Islet of Langerhans (tissue), 1 donor: Measurements from ENCODE around the gene TAAR6.
"Not testable (repeated sequence)": the region's sequence is repeated elsewhere in the genome, so short reads cannot be mapped to it uniquely, and the experiment has no call there.

ENCODE experiments used
- FAIRE-seq: peaks from one replicate; lab custom pipeline; 2011; peaks lifted over from hg19 to GRCh38; lab: Jason Lieb, UNC

Gene TAAR6, protein sequence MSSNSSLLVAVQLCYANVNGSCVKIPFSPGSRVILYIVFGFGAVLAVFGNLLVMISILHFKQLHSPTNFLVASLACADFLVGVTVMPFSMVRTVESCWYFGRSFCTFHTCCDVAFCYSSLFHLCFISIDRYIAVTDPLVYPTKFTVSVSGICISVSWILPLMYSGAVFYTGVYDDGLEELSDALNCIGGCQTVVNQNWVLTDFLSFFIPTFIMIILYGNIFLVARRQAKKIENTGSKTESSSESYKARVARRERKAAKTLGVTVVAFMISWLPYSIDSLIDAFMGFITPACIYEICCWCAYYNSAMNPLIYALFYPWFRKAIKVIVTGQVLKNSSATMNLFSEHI

DNA sequence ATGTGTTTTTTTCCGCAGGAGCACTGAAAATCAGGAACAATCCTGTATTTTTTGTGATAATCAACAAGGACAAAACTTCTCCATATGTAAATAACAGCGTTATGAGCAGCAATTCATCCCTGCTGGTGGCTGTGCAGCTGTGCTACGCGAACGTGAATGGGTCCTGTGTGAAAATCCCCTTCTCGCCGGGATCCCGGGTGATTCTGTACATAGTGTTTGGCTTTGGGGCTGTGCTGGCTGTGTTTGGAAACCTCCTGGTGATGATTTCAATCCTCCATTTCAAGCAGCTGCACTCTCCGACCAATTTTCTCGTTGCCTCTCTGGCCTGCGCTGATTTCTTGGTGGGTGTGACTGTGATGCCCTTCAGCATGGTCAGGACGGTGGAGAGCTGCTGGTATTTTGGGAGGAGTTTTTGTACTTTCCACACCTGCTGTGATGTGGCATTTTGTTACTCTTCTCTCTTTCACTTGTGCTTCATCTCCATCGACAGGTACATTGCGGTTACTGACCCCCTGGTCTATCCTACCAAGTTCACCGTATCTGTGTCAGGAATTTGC, at the start of gene TAAR6:
TAAR6 (plus strand) TSS at position 102 of the 557 bp plus-strand sequence; CDS start at position 102, 0 bp downstream.
- no peak for FAIRE-seq

GRCh38 chr6:132520953-132521352, 49.2 kb upstream of the TAAR6 start:
- no peak for FAIRE-seq

DNA sequence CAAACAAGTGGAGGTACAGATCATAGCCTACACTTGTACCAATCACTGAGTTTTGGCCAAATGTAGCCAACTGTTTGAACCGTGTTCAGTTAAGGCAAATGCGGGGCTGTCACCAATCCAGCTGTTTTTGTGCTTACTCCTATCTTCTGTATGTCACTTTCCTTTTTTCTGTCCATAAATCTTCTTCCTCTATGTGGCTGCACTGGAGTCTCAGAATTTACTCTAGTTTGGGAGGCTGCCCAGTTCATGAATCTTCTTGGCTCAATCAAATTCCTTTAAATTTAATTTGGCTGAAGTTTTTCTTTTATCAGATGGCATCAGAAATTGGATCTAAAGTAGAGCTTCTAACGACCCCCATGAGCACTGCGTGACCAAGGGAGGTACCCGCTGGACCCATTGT, 45.5 kb upstream of the TAAR6 start:
- no peak for FAIRE-seq

DNA sequence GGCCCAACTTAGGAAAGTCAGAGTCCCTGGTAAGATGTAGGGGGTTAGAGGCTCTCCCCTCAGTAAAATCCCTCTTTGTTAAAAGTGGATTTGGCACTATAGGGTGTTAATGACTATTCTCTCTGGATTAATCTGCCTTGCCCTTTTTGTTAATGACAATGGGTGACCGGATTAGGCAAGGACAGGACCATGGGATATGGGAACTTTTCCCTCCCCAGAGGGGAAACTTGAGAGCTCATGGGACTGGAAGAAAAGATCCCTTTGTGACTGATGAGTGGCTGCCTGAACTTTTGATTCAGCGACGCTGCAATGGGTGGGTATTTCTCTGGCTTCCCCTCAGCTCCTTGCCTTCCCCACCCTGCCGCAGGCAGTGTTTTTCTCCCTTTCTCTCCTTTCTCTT, 44.3 kb upstream of the TAAR6 start:
- no peak for FAIRE-seq

DNA sequence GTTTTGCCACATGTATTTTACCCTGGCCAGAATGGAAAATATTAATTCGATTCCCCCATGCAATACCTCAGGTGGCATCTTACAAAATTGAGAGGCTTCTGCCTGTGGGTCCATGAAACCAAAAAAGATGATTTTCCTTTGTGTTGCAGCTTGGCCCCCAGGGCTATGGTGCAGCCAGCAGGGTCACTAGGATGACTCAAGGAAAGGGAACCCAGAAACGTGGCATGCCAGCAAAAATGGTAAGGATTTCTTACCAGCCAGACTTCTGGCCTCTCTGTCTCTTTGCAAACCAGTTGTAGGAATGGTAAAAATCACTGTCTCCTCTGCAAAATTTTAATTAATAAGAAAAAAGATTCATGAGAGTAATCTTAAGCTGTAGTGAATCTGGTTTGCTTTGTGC, 43.7 kb upstream of the TAAR6 start:
- FAIRE-seq = no peak

DNA sequence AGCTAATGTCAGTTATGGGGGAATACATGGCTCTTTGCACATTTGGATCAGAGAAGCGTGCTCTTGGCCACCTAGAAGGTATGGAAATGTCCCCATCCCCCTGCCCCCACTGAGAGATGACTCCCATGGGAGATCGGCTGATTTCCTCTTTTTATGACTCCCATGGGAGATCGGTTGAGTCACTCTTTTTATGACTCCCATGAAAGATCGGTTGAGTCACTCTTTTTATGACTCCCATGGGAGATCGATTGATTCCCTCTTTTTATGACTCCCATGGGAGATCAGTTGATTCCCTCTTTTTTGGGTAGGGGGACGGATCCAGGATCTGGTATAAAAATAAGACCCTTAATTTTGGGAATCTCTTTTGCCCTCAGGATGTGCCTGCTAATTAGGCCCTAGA, 42.3 kb upstream of the TAAR6 start:
- FAIRE-seq = no peak

DNA sequence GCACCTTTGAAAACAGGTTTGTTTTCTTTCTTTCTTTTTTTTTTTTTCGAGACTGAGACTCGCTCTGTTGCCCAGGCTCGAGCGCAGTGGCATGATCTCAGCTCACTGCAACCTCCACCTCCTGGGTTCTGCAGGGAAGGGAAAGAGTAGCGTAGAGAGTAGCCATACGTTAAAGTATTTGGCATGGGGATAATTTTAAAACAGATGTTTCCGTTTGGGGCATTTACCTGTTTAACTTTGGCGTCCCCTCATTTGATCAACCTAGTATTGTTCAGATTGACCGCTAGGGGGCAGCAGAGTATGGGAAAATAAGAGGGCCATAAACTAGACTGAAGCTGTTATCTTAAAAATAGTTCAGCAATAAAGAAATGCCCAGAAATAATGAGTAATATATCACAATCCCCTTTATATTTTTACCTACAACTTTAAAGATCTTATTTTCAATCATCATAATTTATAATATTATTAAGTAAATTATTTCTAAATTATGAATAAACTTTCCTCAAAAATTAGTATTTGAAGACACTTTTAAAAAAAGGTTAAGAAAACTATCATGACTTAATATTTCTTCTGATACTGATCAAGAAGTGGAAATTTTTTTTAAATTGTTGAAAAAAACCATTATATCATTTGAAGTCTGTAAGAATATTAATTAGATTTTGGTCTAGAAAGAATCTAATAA, 39.7 kb upstream of the TAAR6 start:
- peak; percentile 92 for FAIRE-seq

- FAIRE-seq = not testable (repeated sequence)
Measured at GRCh38 chr6:132534546-132534945, 35.6 kb upstream of the TAAR6 start.

DNA sequence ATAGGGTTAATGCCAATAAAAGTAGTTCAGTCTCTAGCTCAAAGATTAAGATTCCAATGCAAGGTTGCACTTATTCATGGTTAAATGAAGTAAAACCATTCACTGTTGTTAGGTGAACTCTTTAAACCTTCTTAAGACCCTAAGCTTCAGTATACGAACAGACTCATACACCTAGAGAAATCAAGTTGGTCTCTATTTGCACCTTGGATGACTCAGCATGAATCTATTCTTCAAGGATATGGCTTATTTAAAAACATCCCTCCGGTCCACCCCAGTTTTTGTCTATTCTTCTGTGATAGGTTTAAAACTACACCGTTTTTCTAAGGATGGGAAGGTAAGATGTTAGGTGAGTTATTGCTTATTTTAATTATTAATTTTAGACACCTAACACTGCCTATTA, 33.0 kb upstream of the TAAR6 start:
- FAIRE-seq = no peak

- no peak for FAIRE-seq
Measured at GRCh38 chr6:132537977-132538376, 32.1 kb upstream of the TAAR6 start, which contains the start of gene TAAR9. TSS of gene TAAR9 (plus strand) at chr6:132538277. CDS start at chr6:132538290, 13 bp downstream.

DNA sequence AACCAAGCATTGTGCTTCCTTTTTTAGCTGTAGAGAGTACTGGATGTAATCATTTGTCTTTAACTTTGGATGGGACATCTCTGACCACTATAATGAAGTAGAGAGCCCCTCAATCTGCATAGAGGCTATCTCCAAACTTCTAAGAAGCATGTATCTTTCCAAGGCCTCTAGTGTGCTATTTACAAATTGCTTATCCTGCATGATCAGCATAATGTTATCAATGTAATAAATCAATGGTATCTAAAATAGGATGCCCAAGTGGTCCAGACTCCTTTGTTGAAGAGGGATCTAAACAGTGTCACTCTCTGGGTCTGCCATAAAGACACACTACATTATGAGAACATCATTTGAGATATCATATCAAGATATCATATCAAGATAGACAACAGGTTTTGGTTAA, 25.3 kb upstream of the TAAR6 start:
- FAIRE-seq = no peak

DNA sequence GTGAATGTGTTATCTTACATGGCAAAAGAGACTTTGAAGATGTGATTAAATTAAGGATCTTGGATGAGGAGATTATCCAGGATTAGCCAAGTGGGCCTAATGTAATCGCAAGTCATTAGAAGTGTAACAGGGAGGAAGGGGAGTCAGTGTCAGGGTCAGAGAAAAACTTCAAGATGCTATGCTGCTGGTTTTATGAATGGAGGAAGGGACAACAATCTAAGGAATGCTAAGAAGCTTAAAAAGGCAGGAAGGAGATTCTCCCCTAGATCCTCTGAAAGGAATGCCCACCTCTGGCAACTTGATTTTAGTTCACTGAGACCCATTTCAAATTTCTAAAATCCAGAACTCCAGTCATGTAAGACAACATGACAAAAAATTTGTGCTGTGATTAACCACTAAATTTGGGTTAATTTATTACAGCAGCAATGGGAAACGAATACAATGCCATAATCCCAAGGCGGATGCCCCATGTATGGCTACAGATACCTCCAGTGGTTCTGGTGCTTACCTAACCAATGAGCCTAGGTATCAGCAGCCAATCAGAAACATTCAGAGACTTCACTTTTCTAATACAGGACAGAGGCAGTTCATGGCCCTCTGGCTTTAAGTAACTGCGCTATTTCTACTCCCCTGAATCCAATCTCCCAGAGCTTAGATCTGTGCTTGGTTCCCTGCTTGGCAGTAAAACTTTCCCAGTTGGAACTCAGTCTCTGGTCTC, 21.2 kb upstream of the TAAR6 start:
- FAIRE-seq = no peak

GRCh38 chr6:132551214-132551613, 18.9 kb upstream of the TAAR6 start:
- no peak for FAIRE-seq

- FAIRE-seq = no peak
Measured at GRCh38 chr6:132552372-132552771, 17.8 kb upstream of the TAAR6 start, which contains the start of gene TAAR8. TSS of gene TAAR8 (plus strand) at chr6:132552672. CDS start at chr6:132552693, 21 bp downstream.

DNA sequence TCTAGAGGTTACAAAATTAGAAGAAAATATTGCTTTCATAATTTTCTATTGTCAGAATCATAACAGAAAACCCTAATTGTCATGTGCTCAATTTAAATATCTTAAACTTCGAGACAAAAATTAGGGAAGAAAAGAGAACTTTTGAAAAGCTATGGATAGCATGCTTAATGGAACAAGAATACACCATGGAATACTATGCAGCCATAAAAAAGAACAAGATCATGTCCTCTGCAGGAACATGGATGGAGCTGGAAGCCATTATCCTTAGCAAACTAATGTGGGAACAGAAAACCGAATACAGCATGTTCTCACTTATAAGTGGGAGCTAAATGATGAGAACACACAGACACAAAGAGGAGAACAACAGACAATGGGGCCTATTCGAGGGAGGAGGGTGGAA, 10.0 kb upstream of the TAAR6 start:
- not testable (repeated sequence) for FAIRE-seq

DNA sequence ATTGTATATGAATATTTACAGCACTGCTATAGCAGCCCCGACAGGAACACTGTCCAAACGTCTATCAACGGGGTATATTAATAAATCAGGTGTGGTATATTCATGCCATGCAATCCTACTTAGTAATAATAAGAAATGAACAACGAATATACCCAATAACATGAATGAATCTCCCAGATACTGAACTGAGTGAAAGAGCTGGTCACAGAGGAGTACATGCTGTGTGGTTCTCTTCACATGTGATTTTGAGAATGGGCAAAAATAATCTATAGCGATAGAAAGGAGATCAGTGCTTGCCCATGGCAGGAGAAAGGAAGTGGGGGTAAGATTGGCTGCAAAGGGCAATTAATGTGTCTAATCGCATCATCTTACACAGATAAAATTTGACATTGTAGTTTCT, 3.7 kb upstream of the TAAR6 start:
- FAIRE-seq = no peak

DNA sequence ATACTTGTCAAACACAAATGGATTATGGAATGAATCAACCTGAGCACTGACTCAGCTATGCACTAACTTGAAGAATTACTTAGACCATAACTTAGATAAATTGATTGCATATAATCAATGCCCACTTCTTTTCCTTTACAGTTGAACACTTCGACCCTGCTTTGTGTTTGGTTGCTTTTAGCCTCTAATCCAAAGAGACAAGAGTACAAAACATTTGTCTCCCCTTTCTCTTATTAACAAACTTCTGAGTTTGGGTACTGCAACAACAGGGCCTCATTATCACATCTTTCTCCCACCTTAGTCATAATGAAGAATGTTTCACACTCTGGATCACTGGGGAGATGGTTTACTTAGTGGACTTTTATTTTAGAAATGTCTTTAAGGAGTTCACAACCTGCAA, 2.6 kb upstream of the TAAR6 start:
- FAIRE-seq = no peak

DNA sequence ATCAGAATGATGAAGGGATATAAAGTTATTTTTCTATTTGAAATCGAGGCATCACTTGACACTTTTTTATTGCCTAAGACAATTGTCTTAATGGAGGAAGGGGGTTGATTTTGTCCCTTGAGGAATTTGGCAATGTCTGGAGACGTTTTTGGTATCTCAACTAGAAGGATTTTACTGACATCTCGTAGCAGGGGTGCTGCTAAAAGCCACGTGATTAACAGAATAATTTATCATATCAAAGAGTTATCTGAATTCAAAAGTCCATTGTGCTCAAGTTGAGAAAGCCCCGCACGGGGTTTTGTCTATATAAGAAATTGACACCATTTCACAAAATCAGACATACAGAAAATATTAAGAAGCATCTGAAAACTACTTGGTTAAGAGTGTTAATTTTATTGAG, 1.5 kb upstream of the TAAR6 start:
- FAIRE-seq = no peak

DNA sequence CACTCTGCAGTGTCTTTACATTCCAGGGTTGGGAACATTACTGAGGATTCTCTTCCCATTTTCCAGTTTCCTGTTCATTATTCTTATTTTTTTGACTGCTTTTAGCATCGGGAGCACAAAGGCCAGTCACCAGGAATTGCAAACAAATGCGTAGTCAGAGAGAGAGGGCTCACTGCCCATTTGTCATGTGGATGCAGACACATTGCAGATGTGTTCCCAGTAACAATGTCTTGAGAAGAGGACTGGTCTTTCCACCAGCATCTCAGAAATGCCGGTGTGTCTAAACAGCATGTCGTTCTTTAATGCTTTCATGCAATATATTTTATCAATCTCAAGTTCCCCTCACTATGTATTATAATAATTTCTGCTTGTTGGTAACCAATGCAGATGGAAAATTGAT, 952 bp upstream of the TAAR6 start:
- no peak for FAIRE-seq

DNA sequence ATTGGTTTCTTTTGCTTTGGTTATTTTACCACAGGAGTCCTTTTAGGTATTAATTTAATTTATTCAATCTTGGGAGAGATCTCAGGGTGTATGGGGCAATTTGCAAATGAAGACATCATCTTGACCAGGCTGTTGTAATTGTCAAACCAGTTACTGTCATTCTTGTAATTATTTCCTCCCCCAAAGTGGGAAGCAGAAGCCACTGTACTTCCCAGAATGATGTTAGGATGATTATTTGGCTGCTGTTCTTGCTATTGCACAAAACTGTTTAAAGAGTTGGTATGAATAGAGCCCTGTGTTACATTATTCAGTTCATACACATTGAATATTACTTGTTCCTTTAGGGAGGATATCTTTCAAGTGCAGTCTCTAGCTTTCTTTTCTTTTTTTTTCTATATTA, 1.7 kb downstream of the TAAR6 start:
- no peak for FAIRE-seq

DNA sequence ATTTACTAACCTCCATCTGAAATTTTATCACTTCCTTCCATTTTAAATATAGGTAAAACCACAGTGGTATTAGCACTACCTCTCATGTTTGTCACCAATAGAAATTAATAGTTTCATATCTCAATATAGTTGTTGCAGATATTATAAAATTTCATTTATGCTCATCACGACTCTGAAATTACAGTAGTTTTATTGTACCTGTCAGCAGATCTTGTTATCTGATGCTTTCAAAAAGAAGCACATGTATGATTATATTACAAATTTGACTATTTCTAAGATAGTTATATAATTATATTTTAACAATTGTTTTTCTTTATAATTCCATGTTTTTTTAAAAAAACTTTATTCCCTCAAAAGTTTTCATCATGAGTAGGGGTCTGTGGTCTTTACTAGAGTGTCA, 14.6 kb downstream of the TAAR6 start:
- no peak for FAIRE-seq

GRCh38 chr6:132587424-132587823, 17.3 kb downstream of the TAAR6 start:
- no peak for FAIRE-seq

DNA sequence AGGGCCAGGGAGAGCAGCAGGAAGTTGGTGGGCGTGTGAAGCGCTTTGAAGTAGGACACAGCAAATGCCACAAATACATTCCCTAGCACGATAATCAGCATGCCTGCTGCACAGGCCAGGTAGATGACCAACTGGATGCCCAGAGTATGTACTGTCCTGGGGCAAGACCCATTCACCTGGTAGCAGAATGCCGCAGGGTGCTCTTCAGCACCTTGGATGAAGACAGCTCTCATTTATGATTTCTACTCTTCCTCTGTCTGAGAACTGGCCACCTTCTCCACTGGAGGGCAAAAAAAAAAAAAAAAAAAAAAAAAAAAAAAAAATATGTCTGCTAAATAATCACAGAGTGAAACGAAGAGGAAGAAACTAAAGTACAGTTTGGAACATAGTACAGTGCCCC, 19.3 kb downstream of the TAAR6 start, which contains the start of gene TAAR5:
TAAR5 (minus strand) TSS at position 288 of the 400 bp plus-strand sequence; CDS start at position 233, 55 bp downstream.
- no peak for FAIRE-seq
